Left kidney (tissue), 8 donors: Measurements from ENCODE around the gene MEAK7. TPM values are rescaled to one million over a fixed set of nuclear protein-coding genes. Genes with fewer than 3 reads are reported as not detected.

Source experiments
- DNase-seq: peaks from one replicate; pipeline ENCODE4 v3.0.0-alpha.2; 2013
- long read RNA-seq, 8 donors: transcript quantifications; one replicate each; lab custom pipeline, GENCODE V29; 2026
- polyA plus RNA-seq: library from polyadenylated mRNA; unstranded; fragments of 120-200 nt; gene quantifications from one replicate; pipeline ENCODE4 v1.2.1, GENCODE V29; 2013; ENCODE audit not compliant: insufficient read length

MEAK7 gene, protein sequence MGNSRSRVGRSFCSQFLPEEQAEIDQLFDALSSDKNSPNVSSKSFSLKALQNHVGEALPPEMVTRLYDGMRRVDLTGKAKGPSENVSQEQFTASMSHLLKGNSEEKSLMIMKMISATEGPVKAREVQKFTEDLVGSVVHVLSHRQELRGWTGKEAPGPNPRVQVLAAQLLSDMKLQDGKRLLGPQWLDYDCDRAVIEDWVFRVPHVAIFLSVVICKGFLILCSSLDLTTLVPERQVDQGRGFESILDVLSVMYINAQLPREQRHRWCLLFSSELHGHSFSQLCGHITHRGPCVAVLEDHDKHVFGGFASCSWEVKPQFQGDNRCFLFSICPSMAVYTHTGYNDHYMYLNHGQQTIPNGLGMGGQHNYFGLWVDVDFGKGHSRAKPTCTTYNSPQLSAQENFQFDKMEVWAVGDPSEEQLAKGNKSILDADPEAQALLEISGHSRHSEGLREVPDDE
- 20.3 TPM for polyA plus RNA-seq
- long read RNA-seq, donor 1, full-length matches to known transcripts, result 6 of 6 reads
- long read RNA-seq, donor 1, partial matches to known transcripts, result 0 of 6 reads
- long read RNA-seq, donor 1, other reads (novel, unspliced or antisense), result 0 of 6 reads
- long read RNA-seq, donor 2, full-length matches to known transcripts, result 3 of 3 reads
- long read RNA-seq, donor 2, partial matches to known transcripts, result 0 of 3 reads
- long read RNA-seq, donor 2, other reads (novel, unspliced or antisense), result 0 of 3 reads
- long read RNA-seq, donor 3, result 0 reads
- long read RNA-seq, donor 4, result 0 reads
- long read RNA-seq, donor 5, result 0 reads
- long read RNA-seq, donor 6, full-length matches to known transcripts, result 1 of 1 reads
- long read RNA-seq, donor 6, partial matches to known transcripts, result 0 of 1 reads
- long read RNA-seq, donor 6, other reads (novel, unspliced or antisense), result 0 of 1 reads
- long read RNA-seq, donor 7, full-length matches to known transcripts, result 2 of 2 reads
- long read RNA-seq, donor 7, partial matches to known transcripts, result 0 of 2 reads
- long read RNA-seq, donor 7, other reads (novel, unspliced or antisense), result 0 of 2 reads
- long read RNA-seq, donor 8, result 0 reads

DNA sequence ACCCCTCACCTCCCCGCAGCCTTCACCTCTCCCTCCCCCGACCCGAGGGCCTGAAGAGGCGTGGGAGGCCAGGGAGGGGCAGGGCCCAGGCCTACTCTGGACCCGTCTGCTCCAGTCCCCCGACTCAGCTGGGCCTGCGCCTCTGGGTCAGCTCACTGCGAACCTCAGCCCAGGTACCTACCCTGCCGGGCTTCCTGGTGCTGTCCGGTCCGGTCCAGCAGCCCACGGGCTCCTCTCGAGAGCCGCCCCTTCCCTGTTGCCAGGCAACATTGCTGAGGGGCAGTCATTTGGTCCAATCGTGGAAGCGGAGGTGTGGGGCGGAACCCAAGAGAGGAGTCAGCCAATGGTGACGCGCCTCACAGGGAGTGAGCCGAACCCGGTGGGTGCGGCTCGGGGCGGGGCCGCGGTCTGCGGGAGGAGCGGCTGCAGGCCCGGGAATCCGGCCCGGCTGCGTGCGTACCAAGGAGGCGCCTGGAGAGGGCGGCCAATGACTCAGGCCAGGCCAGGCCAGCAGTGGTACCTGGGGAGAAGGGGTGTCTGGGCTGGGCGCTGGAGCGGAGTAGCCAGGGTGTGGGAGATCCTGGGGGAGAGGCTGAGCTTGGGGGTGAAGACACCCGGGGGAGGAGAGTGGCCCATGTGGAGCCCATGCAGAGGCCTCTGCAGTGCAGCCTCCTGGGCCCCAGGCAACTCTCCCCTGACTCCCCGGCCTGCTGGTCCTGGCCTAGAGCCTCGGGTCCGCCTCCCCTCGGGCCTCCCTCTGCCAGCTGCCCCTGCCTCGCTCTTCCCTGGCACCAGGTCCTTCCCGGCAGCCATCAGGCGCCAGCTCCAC, at the start of gene MEAK7:
MEAK7 (minus strand) TSS at position 240 of the 829 bp plus-strand sequence. CDS start 6,573 bp downstream, outside the sequence.
- peak; percentile 99 for DNase-seq

DNA sequence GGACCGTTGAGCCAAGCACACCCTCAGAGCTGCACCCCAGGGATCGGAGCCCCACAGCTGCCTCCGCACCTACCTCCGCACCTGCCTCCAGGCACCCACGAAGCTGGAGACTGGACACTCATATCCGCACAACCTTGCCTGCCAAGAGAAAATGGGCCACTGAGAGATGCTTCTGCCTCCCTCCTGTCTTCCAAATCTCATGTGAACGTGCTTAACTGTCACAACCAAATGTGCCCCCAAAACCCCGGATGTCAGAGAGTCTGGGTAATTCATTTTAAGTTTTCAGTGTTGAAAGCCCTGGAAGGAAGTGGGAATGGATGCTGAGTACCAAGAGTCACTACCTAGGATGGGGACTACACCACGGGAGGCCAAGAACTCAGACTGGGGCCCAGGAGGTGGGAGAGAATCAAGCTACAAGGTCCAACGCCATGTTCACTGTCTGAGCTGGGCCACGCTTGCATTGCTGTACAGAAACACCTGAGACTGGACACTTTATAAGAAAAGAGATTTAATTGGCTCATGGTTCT, 49.5 kb upstream of the MEAK7 start:
- no peak for DNase-seq

DNA sequence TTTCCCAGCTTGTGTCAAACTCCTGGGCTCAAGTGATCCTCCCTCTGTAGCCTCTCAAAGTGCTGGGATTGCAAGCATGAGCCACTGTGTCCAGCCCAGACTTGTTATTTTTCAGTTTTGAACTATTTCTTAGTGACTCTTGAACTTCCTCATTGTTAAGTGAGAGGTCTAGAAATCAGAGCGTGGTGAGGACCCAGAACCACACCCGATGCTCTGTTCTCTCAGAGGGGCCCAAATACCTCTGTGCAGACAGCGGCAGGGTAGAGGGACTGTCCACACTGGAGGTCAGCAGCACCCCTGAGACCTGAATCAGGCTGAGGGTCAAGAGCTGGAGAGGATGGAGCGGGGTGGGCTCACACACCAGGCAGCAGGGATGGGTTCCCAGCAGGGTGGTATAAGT, 47.7 kb upstream of the MEAK7 start:
- DNase-seq, result no peak

DNA sequence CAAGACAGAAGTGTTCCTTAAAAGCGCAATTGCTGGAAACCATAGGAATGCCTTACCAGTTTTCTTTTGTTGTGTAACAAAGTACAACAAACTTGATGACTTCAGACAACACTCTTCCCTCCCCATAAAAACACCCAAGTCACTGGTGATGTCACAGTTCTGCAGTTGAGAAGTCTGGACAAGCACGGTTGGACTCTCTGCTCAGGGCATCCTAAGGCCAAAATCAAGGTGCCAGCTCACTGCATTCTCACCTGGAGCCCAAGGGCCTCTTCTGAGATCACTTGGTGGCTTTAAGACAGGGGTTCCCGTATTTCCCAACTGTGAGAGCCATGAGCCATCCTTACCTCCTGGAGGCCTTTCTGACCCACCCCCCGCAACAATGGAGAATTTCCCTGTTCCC, 45.6 kb upstream of the MEAK7 start:
- DNase-seq, result no peak

DNA sequence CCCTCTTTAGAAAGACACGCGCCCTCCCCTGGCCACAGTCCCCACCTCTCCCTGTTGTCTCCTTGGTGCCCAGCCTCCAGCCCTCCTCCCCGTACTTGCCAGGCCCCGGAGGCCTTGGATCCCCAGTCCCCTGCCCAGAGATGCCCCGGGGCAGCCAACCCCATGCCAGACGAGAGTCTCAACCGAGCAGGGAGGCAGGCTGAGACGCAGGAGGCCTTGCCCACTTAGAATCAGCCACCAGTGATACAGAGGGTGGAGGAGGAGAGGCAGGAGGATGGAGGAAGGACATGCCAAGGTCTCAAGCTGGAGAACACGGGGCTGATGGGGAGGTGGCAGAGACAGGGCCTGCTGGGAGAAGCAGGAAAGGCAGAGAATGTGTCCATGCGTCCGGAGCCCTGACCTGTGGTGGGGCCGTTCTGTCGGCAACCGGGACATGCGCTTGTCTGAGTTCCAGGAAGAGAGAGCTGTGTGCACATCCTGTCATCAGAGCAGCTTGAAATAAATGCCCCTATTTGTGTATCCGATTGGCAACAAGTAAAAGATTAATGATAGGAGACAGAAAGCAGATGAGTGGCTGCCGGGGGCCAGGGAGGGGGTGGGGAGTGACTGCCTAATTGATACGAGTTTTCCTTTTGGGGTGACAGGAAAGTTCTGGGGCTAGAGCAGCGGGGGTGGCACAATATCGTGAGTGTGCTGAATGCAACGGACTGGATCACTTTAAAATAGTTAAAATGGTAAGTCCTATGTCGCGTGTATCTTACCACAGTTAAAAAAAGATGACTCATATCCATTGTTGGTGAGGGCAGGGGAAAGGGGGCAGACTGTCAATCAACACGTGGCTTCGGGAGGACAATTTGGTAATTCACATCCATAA, 44.7 kb upstream of the MEAK7 start:
- no peak for DNase-seq

DNA sequence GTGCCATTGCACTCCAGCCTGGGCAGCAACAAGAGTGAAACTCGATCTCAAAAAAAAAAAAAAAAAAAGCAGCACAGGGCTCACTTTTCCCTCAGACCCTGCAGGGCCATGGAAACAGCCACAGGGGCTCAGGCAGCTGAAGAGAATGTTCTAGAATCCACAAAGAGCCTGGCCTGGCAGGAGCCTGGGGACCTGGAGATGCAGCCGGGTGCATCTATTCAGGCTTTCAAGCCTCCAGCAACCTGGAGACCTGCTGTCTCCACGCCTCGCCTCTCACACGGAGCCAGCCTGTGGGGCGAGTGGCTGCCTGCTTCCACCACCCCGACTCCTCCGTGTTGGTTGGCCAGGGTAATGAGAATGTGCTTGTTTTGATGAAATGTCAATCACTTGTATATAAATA, 44.0 kb upstream of the MEAK7 start:
- DNase-seq, result no peak

DNA sequence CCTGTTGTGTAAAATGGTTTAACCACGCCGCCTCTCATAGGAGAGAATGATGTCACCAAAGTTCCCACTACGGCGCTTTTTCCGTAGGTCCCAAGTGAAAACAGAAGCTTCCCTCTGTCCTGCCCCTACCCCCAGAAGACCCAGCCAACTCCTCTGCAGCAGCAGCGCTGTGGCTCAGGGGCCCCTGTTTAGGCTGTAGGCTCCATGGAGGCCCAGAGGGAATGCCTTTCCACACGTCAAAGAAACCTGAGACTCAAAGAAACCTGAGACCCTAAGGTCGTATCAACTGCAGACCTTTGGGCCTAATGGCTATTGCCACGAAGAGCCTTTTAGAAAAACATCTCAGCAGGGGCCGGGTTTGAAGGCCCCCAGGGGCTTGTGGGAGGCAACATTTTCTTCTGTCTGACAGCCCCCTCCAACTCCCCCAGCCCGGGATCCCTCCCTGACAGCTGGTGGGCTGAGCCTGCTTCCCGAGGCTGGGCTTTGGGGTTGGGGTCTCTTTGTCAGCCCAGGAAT, 43.1 kb upstream of the MEAK7 start:
- no peak for DNase-seq

DNA sequence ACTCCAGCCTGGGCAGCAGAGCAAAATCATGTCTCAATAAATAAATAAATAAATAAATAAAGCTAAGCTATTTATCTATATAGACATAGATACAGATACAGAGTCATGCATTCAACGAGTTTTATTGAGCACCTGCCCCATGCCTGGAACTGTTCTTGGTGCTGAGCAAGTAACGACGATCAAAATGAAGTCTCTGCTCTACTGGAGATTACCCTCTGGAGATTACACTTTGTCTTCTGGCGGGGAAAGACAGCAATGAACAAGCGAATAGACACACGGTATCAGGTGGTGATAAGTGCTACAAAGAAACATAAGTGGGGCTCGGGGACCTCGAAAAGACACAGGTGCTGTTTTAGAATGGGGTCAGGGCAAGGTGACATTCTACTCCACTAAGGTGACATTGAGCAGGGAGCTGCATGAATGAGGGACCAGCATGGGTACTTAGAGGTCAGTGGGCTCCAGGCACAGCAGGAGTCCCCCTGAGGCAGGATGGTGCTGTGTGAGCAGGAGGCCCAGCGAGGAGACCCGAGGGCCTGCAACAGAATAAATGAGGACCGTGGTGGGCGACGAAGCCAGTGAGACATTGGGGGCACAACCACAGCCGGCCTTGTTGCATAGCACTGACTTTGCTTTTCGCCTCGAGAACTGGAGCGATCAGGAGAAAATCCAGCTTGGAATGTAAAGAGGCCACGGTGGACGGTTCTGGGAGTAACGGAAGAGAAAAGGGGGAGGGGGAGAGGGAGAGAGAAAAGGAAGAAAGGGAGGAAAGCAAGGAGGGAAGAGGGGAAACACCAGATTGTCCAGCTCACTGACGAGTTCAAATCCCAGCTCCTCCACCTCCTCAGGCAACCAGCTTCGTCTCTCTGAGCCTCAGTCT, 42.4 kb upstream of the MEAK7 start:
- DNase-seq, result no peak

DNA sequence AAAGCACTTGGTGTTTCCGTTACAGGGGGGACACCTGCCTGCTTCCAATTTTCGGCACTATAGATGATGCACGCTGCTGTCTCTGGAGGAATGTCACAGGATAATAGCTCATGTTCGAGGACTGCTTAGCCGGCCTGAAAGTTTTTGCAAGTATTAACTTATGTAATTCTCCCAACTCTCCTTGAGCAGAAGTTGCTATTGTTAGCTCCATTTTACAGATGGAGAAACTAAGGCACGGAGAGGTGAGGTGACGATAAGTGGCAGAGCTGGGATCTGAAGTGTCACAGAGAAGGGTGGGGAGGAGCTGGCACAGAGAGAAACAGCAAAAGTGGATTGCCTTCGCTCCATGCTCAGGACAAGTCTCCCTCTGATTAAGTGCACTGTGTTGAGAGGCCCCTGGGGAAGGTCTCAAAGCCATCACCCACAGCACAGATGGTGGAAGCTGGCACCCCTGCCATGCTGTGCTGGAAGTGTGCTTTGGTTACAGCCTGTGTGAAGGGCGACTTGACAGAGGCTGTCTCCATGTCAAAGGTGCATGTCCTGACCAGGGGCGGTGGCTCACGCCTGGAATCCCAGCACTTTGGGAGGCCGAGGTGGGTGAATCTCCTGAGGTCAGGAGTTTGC, 40.8 kb upstream of the MEAK7 start:
- DNase-seq, result no peak

DNA sequence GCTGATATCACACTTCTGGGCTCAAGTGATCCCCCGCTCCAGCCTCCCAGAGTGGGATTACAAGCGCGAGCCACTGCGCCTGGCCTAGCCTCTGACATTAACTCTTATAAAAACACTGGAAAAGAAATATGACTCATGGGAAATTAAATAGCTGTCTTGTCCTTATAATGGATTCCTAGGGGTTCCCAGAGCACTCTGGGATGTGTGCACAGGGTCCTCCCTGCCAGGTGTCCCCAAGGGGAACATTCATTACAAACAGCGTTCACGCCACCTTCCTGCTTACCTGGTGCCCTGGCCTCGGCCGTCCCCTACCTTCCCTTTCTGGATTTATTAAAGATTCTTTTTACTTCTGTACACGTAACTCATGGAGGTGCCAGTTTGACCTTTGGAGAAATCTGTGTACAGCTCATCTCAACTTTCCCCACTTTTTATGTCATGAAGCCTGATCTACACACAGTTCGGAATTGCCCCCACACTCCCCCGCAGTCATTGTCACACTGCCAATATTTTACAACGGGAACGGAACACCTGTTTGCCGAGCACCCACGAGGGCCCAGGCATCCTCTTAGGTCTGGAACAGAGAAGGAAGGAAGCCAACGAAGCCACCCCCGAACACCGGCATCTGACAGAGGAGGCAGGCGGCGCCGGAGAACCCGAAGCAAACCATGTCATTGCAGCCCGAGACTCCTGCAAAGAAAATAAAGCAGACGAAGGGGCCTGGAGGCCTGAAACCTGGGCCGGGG, 39.7 kb upstream of the MEAK7 start:
- DNase-seq, result peak; percentile 74

DNA sequence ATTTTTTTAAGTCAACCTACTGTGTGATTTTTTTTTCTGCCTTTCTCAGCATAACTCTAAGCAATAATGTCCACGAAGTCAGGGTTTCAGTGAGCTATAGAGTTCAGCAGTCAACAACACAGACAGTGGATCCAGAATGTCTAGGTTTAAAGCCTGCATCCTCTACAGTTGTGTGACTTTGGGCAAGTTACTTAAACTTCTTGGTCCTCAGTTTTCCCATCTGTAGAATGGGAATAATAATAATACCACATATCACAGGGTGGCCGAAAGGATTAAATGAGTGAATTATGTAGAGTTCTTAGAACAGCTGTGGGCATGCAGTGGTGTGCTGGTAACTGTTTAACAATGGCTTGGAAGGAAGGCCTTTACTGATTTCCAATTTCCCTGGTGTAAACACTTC, 38.8 kb upstream of the MEAK7 start:
- DNase-seq, result no peak

DNA sequence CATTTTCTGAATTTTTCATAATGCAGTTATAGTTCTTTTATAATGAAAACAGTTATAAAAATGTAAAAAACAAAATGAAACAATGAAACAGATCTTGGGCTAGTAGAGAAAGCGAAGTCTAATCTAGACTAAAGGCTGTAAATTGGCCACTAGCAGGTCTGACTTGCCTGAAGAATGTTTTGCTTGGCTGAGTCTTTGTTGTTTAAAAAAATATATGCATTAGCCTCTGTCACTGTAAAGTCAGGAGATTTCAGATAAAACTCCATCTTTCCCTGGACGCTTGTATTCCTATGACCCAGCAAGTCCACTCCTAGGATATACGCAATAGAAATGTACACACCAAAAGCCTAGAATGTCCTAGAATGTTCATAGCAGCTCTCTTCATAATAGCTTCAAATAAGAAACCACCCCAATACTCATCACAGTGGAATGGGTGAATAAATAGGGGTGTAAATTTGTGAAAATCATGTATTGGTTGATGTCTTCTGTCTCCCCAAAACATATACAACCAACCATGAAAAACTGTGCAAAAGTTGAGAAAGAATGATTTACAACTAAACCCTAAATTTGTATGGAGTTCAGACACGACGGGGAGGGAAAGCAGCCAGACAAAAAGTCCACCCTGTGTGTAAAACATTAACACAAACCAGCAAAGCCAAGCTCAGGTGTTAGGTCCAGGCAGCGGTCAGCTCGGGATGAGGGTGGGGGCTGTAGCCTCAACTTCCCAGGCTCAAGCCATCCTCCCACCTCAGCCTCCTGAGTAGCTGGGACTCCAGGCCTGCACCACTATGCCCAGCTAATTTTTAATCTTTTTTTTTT, 37.7 kb upstream of the MEAK7 start:
- DNase-seq, result no peak

DNA sequence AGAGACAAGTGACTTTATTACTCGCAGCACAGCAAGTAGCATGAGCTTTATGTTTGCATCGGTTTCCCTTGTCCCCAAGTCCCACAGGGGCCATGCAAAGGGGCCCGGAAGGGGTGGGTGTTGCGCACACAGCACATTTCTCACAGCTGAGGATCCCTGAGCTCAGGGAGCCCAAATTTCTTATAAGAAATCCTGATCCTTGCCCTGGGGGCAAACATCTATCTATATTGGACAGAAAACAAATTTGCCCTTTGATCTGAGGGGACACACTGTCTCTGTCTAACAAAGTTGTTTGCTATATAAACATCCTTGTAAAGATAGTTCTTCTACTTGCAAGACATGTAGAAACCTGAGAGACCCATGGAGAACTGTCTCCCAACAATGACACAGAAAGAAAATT, 35.7 kb upstream of the MEAK7 start:
- no peak for DNase-seq

DNA sequence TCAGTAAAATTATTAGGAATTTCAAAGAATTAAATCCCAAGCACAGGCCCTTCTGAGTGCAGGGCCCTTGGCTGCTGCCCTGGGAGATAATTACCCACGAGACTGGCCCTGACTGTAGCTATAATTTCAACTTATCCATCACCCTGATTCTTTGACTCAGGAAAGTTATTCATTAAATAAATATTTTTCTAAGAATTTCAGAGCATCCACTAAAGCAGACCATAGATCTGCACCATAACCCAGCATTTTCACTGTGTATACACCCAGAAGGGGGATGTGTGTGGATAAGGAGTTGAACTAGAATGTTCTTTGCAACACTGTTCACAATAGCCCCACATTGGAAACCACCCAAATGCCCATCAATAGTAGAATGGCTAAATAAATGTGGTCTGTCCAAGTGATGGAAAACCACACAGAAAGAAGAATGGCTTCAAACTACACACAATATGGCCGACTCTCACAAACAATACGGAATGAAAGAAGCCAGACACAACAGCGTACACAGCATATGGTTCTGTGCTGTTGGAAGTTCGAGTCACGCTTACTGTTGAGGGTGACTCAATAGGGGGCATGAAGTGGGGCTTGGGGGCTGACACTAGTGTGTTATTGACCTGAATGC, 33.9 kb upstream of the MEAK7 start:
- no peak for DNase-seq

DNA sequence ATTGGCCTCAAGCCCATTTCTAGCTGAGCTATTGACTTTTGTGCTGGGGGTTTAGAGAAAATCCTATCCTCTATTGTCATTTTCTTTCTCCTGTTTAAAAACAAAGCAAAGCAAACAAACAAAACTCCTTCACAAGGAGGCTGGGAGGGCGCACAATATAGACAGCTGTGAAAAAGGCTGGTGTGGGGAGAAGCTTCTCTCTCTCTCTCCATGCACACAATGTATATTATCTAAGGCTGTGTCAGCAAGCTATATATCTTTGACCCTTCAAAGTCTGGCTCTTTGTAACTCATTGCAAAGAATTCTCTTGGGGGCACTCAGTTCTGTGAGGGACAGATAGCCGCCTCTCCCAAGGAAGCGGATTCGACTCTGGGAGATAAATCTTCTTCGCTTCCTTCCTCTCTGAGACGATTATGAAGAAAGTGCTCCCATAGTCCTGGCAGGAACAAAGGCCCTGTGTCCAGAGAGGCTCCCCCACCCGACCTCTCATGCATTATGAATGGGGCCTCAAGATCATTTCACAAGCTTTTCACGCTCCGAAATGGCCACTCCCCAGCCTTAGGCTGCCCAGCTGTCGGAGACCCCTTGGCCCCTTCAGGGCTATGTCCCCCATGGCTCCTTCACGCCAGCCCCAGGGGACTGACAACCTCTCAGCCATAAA, 33.2 kb upstream of the MEAK7 start:
- DNase-seq, result no peak

DNA sequence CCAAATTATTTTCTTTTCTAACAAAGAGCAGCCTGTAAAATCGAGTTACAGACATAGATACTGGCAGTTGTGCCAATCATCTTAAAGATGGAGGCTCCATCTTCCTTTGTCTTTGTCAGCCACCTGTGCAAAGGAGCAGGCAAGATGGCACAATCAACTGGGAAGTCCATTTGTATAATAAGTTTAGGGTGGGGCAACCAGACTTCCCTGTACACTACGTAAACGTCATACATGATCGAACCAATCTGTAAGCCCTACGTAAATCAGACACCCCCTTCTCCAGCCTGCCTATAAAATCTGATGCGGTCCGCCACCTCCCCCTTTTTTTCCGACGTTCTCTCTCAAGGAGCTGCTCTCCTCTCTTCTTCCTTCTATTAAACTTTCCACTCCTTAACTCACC, 31.4 kb upstream of the MEAK7 start:
- DNase-seq, result no peak
